ENCODE measurements around the gene BCAM.

- TF ChIP-seq, protein P1, sequence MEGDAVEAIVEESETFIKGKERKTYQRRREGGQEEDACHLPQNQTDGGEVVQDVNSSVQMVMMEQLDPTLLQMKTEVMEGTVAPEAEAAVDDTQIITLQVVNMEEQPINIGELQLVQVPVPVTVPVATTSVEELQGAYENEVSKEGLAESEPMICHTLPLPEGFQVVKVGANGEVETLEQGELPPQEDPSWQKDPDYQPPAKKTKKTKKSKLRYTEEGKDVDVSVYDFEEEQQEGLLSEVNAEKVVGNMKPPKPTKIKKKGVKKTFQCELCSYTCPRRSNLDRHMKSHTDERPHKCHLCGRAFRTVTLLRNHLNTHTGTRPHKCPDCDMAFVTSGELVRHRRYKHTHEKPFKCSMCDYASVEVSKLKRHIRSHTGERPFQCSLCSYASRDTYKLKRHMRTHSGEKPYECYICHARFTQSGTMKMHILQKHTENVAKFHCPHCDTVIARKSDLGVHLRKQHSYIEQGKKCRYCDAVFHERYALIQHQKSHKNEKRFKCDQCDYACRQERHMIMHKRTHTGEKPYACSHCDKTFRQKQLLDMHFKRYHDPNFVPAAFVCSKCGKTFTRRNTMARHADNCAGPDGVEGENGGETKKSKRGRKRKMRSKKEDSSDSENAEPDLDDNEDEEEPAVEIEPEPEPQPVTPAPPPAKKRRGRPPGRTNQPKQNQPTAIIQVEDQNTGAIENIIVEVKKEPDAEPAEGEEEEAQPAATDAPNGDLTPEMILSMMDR (IDR thresholded peaks at IDR 0.05; ENCODE audit: insufficient read depth, low read length, poor library complexity, severe bottlenecking), result no peak
- TF ChIP-seq EZH2phosphoT487 (conservative IDR thresholded peaks at IDR 0.05; ENCODE audit: low read length), result no peak
Measured at GRCh38 chr19:44783545-44783944, 25.4 kb upstream of the BCAM start.

Data from SU-DHL-6 (cell line).